Measurements from ENCODE around the gene NBAS.
"Not testable (repeated sequence)": the region's sequence is repeated elsewhere in the genome, so short reads cannot be mapped to it uniquely, and the experiment has no call there.

NBAS gene

GRCh38 chr2:15412309-15412708, 148.8 kb downstream of the NBAS start:
- DNase-seq (ENCODE audit: low read depth in 2 of 2): no peak

- no peak for DNase-seq (ENCODE audit: low read depth in 2 of 2)
These were observed 150.2 kb downstream of the NBAS start for GRCh38 chr2:15410884-15411283.

GRCh38 chr2:15408759-15409158, 152.4 kb downstream of the NBAS start:
- no peak for DNase-seq (ENCODE audit: low read depth in 2 of 2)

GRCh38 chr2:15407666-15408065, 153.5 kb downstream of the NBAS start:
- DNase-seq (ENCODE audit: low read depth in 2 of 2): no peak

GRCh38 chr2:15404511-15404910, 156.6 kb downstream of the NBAS start:
- DNase-seq (ENCODE audit: low read depth in 2 of 2): not testable (repeated sequence)

GRCh38 chr2:15400240-15400826, 160.8 kb downstream of the NBAS start:
- DNase-seq (ENCODE audit: low read depth in 2 of 2): no peak

GRCh38 chr2:15399241-15399640, 161.9 kb downstream of the NBAS start:
- DNase-seq (ENCODE audit: low read depth in 2 of 2): no peak

GRCh38 chr2:15391751-15392150, 169.4 kb downstream of the NBAS start:
- DNase-seq (ENCODE audit: low read depth in 2 of 2): no peak

- DNase-seq (ENCODE audit: low read depth in 2 of 2): no peak
These were observed 171.2 kb downstream of the NBAS start for GRCh38 chr2:15389895-15390294.

- DNase-seq (ENCODE audit: low read depth in 2 of 2): no peak
These were observed 171.8 kb downstream of the NBAS start for GRCh38 chr2:15389326-15389700.

GRCh38 chr2:15388406-15389325, 172.5 kb downstream of the NBAS start:
- no peak for DNase-seq (ENCODE audit: low read depth in 2 of 2)

GRCh38 chr2:15385184-15385583, 175.9 kb downstream of the NBAS start:
- DNase-seq (ENCODE audit: low read depth in 2 of 2): no peak

GRCh38 chr2:15383695-15384350, 177.3 kb downstream of the NBAS start:
- no peak for DNase-seq (ENCODE audit: low read depth in 2 of 2)

GRCh38 chr2:15378148-15378908, 182.8 kb downstream of the NBAS start:
- no peak for DNase-seq (ENCODE audit: low read depth in 2 of 2)

- no peak for DNase-seq (ENCODE audit: low read depth in 2 of 2)
These were observed 183.9 kb downstream of the NBAS start for GRCh38 chr2:15377202-15377601.

GRCh38 chr2:15372019-15372418, 189.1 kb downstream of the NBAS start:
- DNase-seq (ENCODE audit: low read depth in 2 of 2): no peak

- no peak for DNase-seq (ENCODE audit: low read depth in 2 of 2)
These were observed 192.0 kb downstream of the NBAS start for GRCh38 chr2:15369129-15369528.

GRCh38 chr2:15367715-15368114, 193.4 kb downstream of the NBAS start:
- no peak for DNase-seq (ENCODE audit: low read depth in 2 of 2)

- no peak for DNase-seq (ENCODE audit: low read depth in 2 of 2)
These were observed 193.9 kb downstream of the NBAS start for GRCh38 chr2:15367205-15367604.

GRCh38 chr2:15365411-15365810, 195.7 kb downstream of the NBAS start:
- DNase-seq (ENCODE audit: low read depth in 2 of 2): no peak

- no peak for DNase-seq (ENCODE audit: low read depth in 2 of 2)
These were observed 196.6 kb downstream of the NBAS start for GRCh38 chr2:15364561-15364960.

GRCh38 chr2:15363734-15364133, 197.4 kb downstream of the NBAS start:
- no peak for DNase-seq (ENCODE audit: low read depth in 2 of 2)

Data from activated CD8-positive, alpha-beta memory T cell treated with anti-CD3 and anti-CD28 coated beads for 4 hours (primary cell).